NCI-H526 treated with DMSO at 0.1 percent for 48 hours (cell line): ENCODE results near the gene NPHP4.

Experiments
- DNase-seq: peaks from one replicate; lab custom pipeline; 2025; lab: John Stamatoyannopoulos, UW

The NPHP4 gene

DNA sequence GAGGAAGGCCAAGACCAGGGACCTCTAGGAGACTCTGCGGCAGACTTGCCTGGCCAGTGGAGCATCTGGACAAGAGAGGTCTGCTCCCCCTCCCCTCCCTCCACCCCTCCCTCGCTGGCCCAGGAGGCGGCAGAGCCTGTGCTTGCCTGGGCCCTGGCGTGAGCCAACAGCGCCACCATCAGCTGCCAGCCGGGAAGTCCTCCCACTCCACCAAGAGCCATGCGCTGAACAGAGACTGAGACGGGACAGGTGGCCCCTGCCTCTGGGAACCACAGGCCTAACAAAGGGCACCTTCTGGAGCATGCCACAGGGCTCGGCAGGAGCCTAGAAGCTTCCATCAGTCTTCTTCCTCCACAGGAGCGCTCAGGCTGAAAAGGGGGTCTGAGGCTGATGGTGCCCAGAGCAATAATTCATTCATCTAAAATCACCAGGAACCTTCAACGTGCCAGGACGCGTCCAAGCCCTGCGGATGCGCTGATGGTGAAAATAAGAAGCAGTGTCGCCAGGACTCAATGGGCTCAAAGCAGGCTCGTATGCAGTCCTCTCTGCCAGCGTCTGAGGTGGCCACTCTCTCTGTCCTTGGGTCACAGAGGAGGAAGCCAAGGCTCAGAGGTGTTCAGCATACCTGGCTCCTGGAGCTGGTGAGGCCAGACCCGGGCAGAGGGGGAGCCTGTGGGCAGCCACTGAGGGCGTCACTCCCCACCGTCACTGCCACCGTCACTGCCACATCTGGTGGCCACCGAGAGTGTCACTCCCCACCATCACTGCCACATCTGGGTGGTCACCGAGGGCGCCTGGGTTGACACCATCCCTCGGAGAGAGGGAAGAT is 161.2 kb downstream of the NPHP4 start:
- no peak for DNase-seq

- no peak for DNase-seq
Measured at GRCh38 chr1:5829414-5829813, 162.8 kb downstream of the NPHP4 start.

GRCh38 chr1:5828308-5828935 is 163.8 kb downstream of the NPHP4 start:
- DNase-seq = no peak

GRCh38 chr1:5827516-5827915 is 164.7 kb downstream of the NPHP4 start:
- DNase-seq = no peak

- DNase-seq = no peak
Measured at GRCh38 chr1:5826601-5827000, 165.6 kb downstream of the NPHP4 start.

GRCh38 chr1:5822726-5823125 is 169.5 kb downstream of the NPHP4 start:
- DNase-seq = no peak

- DNase-seq = no peak
Measured at GRCh38 chr1:5822266-5822665, 170.0 kb downstream of the NPHP4 start.

DNA sequence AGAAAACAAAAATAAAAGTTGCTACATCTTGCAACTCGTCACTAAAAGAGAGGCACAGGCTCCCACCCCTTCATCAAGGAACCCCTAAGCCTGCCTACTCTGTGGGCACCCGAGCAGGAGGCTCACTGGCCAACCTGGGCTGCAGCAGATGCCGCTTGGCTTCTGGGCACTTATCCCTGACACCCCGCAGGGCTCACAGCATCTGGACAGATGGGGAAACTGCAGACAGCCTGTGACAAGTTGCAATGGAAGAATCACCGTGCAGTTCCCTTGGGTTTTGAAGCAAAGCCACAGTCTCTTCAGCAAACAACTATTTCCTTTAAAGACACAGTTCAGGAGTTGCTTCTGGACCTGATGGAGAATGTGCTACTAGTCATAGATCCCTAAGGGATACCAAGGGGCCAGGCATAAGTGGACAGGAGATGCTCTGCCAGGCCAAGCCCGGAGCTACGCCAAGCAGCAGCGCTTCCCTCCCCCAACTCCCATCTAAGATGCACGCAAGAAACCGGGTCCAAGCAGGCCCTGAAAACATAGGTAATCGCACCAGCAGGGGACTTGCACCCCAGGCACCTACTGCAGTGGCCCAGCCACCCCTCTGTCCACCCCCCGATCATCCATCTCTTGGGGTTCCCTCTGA is 170.6 kb downstream of the NPHP4 start:
- no peak for DNase-seq

DNA sequence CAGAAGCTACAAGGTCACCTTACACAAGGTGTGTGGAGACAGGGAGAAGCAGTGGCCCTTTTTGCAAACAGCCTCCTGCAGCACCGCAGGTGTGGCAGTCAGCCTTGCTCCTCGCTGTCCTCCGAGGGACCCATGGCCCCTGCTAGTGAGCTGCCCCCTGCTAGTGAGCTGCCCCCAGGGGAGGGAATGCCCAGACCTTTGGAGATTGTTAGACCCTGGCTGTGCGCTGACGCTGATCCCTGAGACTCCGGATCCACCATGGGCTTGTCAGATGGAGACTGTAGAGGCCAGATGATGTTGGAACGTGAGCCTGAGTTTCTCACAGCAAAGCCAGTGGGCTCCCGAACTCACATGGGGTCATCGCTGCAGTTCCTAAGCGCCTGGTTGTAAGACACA is 172.2 kb downstream of the NPHP4 start:
- DNase-seq = no peak

DNA sequence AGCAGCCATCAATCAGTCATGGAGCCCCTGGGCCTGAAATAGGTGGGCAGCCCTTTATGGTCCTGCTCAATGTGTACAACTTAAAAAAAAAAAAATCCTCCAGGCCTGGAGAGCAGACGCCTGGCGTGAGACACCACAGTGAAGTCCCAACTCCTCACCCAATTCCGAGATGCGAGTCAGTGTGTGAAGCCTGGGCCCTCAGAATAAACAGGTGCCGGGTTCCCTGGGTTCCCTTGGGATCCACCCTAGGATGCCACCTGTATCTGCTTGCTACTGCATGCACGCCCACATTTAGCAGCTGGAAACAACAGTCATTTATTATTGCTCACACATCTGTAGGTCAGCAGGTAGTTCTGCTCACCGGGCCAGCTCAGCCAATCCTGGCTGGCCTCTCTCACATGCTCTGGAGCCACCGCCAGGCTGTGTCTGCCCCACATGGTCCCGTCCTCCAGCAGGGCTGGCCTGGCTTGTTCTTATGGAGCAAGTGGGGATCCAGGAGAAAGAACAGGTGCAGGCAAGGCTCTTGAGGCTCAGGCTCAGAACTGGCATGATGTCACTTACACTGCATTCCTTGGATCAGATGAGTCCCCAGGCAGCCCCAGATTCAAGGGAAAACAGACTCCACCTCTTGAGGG is 172.7 kb downstream of the NPHP4 start:
- DNase-seq = no peak

DNA sequence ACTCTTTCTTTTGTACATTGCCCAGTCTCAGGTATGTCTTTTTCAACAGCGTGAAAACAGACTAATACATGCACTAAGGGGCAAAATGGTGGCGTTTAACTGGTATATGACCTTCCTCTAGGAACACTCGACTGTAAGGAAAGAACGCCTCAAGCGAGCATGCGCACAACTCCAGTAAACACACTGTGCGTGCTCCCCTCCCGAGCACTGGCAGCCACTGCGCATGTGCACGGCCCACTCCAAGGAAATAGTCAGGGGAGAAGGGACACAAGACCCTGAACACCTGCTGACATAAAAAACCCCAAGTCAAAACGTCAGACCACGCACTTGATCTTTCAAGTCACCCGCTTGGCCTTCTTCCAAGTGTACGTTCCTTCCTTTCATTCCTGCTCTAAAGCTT is 173.5 kb downstream of the NPHP4 start:
- DNase-seq = no peak

- DNase-seq = no peak
Measured at GRCh38 chr1:5815716-5816115, 176.5 kb downstream of the NPHP4 start.

- no peak for DNase-seq
Measured at GRCh38 chr1:5815211-5815610, 177.0 kb downstream of the NPHP4 start.

DNA sequence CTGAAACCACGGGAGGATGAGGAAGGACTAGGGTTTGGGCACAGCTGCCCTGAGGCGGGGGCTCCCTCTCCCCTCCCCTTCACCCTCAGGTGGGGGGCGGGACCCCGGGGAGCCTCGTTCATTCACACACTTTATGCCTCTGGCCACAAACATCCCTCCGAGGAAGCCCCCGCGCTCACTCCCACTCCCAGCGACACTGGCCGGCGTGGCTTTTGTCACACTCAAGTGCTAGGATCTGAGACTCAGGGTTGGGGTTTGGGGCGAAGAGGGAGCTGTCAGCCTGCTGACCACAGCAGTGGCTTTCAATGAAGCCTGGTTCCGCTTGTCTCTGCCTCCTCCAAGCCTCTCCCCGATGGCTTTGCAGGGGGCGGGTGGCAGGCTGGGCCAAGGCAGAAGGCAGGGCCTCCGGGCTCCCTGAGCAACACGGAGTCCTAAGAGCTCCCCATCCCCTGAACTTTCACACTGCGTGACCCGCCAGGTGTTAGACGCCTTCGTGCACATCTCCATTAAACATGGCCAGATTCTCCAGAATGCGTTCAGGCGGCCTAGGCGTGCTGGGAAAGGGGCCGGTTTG is 178.1 kb downstream of the NPHP4 start:
- no peak for DNase-seq

DNA sequence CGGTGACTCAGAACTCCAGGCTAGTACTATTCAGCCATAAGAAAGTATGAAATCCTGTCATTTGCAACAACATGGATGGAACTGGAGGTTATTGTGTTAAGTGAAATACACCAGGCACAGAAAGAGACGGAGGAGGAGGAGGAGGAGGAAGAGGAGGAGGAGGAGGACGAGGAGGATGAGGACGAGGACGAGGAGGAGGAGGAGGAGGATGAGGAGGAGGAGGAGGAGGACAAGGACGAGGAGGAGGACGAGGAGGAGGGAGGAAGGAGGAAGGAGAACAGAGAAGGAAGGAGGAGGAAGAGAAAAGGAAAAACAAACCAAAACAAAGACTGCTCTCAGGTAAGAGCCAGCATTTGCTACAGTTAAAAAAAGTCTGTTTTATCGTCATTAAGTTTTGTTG is 178.7 kb downstream of the NPHP4 start:
- no peak for DNase-seq
